DOHH2 (cell line): ENCODE results near the gene RRM2.

Source experiments
- H3F3A ChIP-seq: fragments of 200-600 bp; sonication (generic), shearing (Covaris generic); 2 replicates; pipeline ENCODE4 v1.6.0; 2016; ENCODE audit warnings: antibody characterized with exemption, mild to moderate bottlenecking; ENCODE audit not compliant: control insufficient read depth, insufficient read depth
- H3K27ac ChIP-seq: fragments of 200-600 bp; sonication (generic); 2 replicates; pipeline ENCODE4 v1.5.1; 2014; ENCODE audit warnings: low read depth, mild to moderate bottlenecking, low read length, moderate library complexity
- H3K27me3 ChIP-seq: fragments of 200-600 bp; sonication (generic); 2 replicates; pipeline ENCODE4 v1.6.1; 2014; ENCODE audit warnings: mild to moderate bottlenecking, low read length, mixed read lengths; ENCODE audit not compliant: control insufficient read depth
- H3K36me3 ChIP-seq: fragments of 200-600 bp; sonication (generic); 2 replicates; pipeline ENCODE4 v1.6.1; 2014; ENCODE audit warnings: mild to moderate bottlenecking, low read length, moderate library complexity, mixed read lengths; ENCODE audit not compliant: control insufficient read depth
- H3K4me1 ChIP-seq: fragments of 200-600 bp; sonication (generic); 2 replicates; pipeline ENCODE4 v1.6.1; 2014; ENCODE audit warnings: mild to moderate bottlenecking, low read length, mixed read lengths; ENCODE audit not compliant: control insufficient read depth
- H3K4me2 ChIP-seq: fragments of 200-600 bp; sonication (generic); 2 replicates; pipeline ENCODE4 v1.6.0; 2014; ENCODE audit warnings: mild to moderate bottlenecking, low read length, moderate library complexity
- H3K4me3 ChIP-seq: fragments of 200-600 bp; sonication (generic); 2 replicates; pipeline ENCODE4 v1.5.1; 2014; ENCODE audit warnings: mild to moderate bottlenecking, low read length, mixed read lengths
- H3K79me2 ChIP-seq: fragments of 200-600 bp; sonication (generic); 2 replicates; pipeline ENCODE4 v1.6.1; 2014; ENCODE audit warnings: mild to moderate bottlenecking, low read length, mixed read lengths; ENCODE audit not compliant: control insufficient read depth
- H3K9me2 ChIP-seq: fragments of 200-600 bp; sonication (generic); replicated peaks from 2 replicates; pipeline ENCODE4 v1.6.1; 2014; ENCODE audit warnings: mild to moderate bottlenecking, low read length, mixed read lengths; ENCODE audit not compliant: control insufficient read depth
- H3K9me3 ChIP-seq: fragments of 200-600 bp; sonication (generic); 2 replicates; pipeline ENCODE4 v1.6.1; 2014; ENCODE audit warnings: antibody characterized with exemption, low read length, mixed read lengths; ENCODE audit not compliant: control insufficient read depth, insufficient read depth
- H4K20me1 ChIP-seq: fragments of 200-600 bp; sonication (generic); 2 replicates; pipeline ENCODE4 v1.6.0; 2014; ENCODE audit warnings: low read depth, mild to moderate bottlenecking, antibody characterized with exemption, low read length, moderate library complexity; ENCODE audit not compliant: control insufficient read depth, insufficient read depth
- CTCF ChIP-seq: fragments of 200-600 bp; sonication (generic); IDR thresholded peaks from one replicate; pipeline ENCODE4 v1.5.1; 2014; ENCODE audit warnings: antibody characterized with exemption, mild to moderate bottlenecking, low read depth, low read length; ENCODE audit not compliant: poor library complexity, severe bottlenecking
- EZH2phosphoT487 ChIP-seq: fragments of 200-600 bp; sonication (generic); IDR thresholded peaks from 2 replicates; pipeline ENCODE4 v1.6.1; 2017; ENCODE audit warnings: borderline replicate concordance, mild to moderate bottlenecking, antibody characterized with exemption, low read length, moderate library complexity, mixed read lengths

Gene RRM2

DNA sequence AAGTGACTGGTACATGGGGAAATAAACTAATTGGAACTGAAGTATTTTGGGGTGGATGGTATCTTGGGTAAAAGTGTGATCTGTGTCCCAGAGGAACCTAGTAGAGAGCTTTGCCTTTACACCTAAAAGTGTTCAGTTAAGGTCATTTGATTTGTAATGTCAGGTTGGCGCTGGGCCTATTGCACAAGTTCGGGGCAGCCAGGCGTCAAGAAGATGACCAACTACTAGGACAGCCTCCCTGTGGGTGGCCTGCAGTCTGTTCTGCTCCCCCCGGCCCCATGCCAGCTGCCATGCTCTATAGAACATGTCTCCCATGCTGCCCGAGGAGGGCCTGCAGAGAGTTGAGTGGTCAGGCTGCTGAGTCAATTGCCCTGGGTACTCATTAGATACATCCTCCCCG lies 10.1 kb downstream of the RRM2 start:
- no peak overlapping the region for H3K27ac ChIP-seq
- no peaks in the 10 kb centered on the region for H3K27me3 ChIP-seq
- TF ChIP-seq CTCF = no peak
- TF ChIP-seq EZH2phosphoT487 = no peak
- no peak overlapping the region for H3K4me3 ChIP-seq
- H3K79me2 ChIP-seq = peaks cover 19% of the 10 kb centered on the region
- H3K9me3 ChIP-seq = no peaks in the 10 kb centered on the region
- peaks cover 63% of the 10 kb centered on the region for H3K36me3 ChIP-seq
- H4K20me1 ChIP-seq = peaks cover 15% of the 10 kb centered on the region; the same call in 1 of the 2 replicates
- peaks cover 20% of the 10 kb centered on the region for H3K4me1 ChIP-seq
- no peaks in the 10 kb centered on the region for H3K9me2 ChIP-seq
- peaks cover 73% of the 10 kb centered on the region for H3F3A ChIP-seq
- no peak overlapping the region for H3K4me2 ChIP-seq

- Histone ChIP-seq H3F3A (peaks cover 71% of the 10 kb centered on the region), H3K79me2 (peaks cover 15% of the 10 kb centered on the region), H3K27me3 (no peaks in the 10 kb centered on the region), H3K4me3 (no peak overlapping the region), H3K27ac (no peak overlapping the region), H3K4me2 (no peak overlapping the region), H3K4me1 (peaks cover 15% of the 10 kb centered on the region), H3K9me3 (no peaks in the 10 kb centered on the region), H3K36me3 (peaks cover 58% of the 10 kb centered on the region), H4K20me1 (peaks cover 12% of the 10 kb centered on the region; the same call in 1 of the 2 replicates), H3K9me2 (no peaks in the 10 kb centered on the region)
- TF ChIP-seq CTCF = no peak
- no peak for TF ChIP-seq EZH2phosphoT487
Observed at GRCh38 chr2:10132996-10133647, 10.6 kb downstream of the RRM2 start.

GRCh38 chr2:10135296-10136089 lies 13.0 kb downstream of the RRM2 start:
- Histone ChIP-seq H3K4me2 (no peak overlapping the region), H3K9me2 (no peaks in the 10 kb centered on the region), H3F3A (peaks cover 51% of the 10 kb centered on the region), H4K20me1 (peaks cover 6% of the 10 kb centered on the region; the same call in 1 of the 2 replicates), H3K27me3 (no peaks in the 10 kb centered on the region), H3K79me2 (no peaks in the 10 kb centered on the region), H3K27ac (no peak overlapping the region), H3K36me3 (peaks cover 34% of the 10 kb centered on the region), H3K4me3 (no peak overlapping the region), H3K4me1 (no peaks in the 10 kb centered on the region), H3K9me3 (no peaks in the 10 kb centered on the region)
- TF ChIP-seq EZH2phosphoT487 (no peak), CTCF (peak; percentile 6)
